NCI-H82 treated with DMSO at 0.1 percent for 48 hours (cell line): ENCODE results near the gene ZNF827.

Experiments
- DNase-seq: peaks from one replicate; lab custom pipeline; 2025; ENCODE audit not compliant: unreplicated experiment; lab: John Stamatoyannopoulos, UW

ZNF827 gene

GRCh38 chr4:145934434-145935047, 4.1 kb downstream of the ZNF827 start:
- DNase-seq = no peak

GRCh38 chr4:145933134-145933533, 5.5 kb downstream of the ZNF827 start:
- DNase-seq = no peak

DNA sequence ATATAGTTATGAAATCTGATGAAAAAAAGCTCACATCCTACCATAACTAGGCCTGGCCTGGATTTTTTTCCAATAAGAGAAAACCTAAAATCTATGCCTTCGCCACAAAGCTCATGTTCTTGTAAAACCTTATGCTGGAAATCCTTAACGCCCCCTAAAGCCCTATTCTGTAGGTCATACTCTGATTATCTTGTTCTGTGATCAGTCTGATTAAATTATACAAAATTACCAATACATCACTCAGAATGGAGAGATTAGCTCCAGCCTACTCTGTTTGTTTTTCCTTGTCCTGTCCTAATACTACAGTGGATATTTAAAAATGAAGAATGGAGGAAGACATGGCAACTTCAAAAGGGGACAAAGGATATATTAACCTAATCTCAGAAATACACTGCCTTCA, 7.2 kb downstream of the ZNF827 start:
- no peak for DNase-seq

DNA sequence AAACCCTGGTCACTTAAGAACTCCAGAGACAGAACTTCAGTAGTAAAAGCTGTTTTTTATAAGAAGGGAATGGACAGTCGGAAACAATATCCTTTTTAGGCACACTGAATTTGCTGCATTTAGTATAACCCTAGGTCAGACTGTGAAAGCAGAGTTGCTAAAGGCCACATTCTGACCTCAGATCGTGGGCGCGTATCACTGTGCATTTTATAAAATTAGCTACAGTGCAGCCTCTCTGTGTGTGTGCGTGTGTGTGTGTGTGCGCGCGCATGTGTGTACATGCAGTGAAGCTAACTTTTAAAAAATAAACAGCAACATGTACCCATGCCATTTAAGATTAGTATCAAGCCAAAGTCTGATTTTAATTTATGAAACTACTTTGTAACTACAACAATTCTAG, 8.0 kb downstream of the ZNF827 start:
- no peak for DNase-seq

- no peak for DNase-seq
Measured at GRCh38 chr4:145929415-145930178, 9.0 kb downstream of the ZNF827 start.

DNA sequence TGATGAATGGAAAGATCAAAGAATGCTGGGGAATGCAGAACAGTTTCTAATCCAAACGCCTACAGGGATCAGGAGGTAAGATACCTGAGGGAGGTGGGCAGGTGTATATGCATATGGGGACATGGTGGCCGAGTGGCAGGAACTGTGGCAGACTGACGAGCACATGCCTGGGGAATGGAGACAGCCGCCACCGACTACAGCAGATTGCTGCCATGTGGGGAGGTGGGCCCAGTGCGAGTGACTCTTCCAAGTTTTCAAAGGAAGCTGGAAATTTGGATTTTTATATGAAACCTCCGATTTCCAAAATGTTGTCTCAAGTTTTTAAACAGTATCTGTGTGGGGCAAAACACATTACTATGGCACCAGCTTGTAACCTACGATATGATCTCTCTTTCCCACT, 9.9 kb downstream of the ZNF827 start:
- DNase-seq = no peak

- DNase-seq = no peak
Measured at GRCh38 chr4:145927030-145927429, 11.6 kb downstream of the ZNF827 start.

DNA sequence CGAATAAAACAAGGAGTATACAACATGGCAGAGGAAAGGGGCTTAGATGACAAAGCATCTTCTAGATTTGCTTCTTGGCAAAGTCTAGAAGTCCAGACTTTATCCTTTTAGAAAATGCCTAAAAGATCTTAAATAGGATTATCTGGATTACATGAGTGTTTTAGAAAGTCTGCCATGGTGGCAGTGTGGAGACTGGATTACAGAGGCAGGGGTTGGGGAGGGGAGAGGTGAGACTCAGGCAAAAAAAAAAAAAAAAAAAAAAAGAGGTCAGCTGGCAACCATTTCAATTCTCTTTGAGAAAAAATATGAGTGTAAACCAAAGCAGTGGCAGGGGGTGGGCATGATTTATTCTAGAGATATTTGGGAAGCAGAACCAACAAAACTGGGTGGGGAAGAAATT, 17.4 kb downstream of the ZNF827 start:
- DNase-seq = peak; percentile 77

- DNase-seq = no peak
Measured at GRCh38 chr4:145920205-145920604, 18.4 kb downstream of the ZNF827 start.

- no peak for DNase-seq
Measured at GRCh38 chr4:145912376-145912775, 26.2 kb downstream of the ZNF827 start.

DNA sequence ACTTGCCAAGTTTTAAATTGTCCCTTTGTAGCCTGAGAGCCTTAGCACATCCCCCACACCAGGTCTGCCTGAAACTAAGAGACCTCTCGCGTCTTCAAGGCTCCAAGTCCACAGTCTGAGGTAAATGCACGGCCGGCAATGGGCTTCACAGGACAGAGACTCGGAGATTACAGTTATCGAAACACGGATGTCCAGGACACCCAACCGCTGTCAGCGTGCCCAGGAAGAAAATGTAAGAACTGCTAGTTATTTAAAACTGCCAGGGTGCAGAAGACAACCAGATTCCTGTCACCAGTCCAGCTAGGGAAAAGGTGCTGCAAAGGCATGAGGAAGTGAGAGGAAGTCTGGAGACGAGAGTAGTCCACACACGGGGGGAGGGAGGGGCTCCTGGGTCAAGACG, 28.9 kb downstream of the ZNF827 start:
- no peak for DNase-seq

GRCh38 chr4:145909281-145909715, 29.3 kb downstream of the ZNF827 start:
- no peak for DNase-seq

DNA sequence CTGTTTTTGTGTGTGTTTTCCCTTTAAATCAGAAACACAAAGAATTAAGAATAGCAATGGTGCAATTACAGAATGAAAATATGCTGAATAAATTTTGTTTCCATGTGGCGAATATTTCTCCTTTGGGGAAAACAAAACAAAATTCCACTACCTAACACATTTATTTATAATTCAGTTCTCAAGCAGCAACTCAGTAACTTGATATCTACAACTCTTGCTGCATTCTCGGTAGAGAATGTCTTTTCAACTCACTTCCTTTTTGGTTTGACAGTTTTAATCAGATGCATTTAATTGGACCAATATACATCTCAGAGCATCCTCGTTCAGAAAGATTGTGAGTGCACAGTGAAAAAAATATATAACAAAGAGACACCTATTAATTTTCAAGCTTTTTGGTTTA, 30.8 kb downstream of the ZNF827 start:
- DNase-seq = no peak

DNA sequence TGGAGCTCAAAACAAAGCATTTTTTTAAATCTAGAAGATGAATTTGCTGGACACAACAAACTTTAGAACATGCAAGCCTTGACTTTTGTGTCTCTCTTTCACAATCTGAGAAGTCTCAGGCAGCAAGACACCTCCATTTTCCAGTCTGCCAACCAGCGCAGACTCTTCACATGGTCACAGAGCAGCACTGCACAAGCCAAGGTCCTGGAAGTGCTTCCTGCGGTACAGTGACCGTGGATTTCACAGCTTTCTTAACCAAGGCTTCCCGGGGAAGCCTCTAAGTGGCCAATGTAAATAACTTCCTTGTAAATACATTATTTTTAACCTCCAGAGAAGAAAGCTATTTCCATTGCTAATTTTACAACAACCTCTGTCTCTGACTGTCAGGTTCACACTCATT, 31.2 kb downstream of the ZNF827 start:
- no peak for DNase-seq

- no peak for DNase-seq
Measured at GRCh38 chr4:145904413-145905177, 34.0 kb downstream of the ZNF827 start.

DNA sequence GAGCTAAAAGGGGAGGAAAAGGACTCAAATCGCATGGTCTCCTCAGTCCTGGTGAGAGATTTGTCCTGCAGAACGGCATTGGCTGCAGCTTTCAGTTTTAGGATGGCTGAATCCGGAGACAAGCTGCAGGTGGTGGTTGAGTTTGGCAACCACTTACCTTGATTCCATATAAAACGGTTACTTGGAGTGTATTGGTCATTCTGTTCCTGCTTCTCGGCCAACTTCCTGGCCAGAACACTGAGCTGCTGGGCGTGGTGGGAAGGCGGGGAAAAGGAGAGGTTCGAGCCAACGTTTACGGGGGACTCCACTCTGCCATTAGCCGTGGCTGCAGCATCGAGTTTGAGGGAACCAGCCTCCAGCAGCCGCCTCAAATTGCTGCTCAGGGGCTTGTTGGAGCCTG, 36.1 kb downstream of the ZNF827 start:
- no peak for DNase-seq

DNA sequence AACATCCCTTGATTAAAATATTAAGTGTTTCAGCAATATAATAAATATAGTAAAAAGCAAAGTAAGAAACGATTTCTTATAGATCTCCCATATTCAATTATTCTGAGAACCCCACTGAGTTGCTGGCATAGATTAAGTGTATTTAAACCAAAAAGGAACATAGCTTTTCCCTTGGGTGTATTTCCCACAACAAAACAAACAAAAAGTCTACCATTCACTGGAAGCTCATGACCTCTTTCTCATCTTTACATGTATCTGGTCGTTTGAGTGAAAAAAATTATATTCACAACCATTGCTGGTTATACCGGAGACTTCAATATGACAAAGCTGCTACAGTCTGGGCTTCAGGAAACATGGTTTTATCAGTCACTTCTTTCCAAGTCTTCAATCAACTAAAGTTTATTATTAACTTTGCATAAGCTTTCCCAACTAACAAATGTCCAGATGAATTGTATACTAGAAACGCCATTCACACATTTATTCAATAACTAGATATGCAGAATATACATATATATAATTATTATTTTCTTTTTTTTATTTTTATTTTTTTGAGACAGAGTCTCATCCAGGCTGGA, 38.6 kb downstream of the ZNF827 start:
- no peak for DNase-seq

- no peak for DNase-seq
Measured at GRCh38 chr4:145898926-145899531, 39.6 kb downstream of the ZNF827 start.

DNA sequence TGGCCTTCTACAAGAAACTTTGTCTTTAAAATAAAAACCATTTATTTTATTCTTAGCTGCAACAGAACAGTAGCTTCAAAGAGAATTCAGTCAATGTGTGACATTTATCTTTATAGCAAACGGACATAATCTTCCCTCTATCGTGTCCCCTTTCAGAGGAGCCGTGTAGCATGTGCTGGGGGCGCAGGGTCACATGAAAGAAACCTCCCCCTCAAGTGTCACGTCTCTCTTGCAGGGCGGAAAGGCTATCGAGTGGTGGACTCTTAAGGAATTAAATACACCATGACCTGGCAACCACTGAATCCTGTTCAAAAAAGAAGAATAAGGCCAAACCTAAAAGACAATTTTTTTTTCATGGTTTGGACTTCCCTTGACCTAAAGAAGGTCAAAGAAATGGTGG, 40.2 kb downstream of the ZNF827 start:
- DNase-seq = no peak

DNA sequence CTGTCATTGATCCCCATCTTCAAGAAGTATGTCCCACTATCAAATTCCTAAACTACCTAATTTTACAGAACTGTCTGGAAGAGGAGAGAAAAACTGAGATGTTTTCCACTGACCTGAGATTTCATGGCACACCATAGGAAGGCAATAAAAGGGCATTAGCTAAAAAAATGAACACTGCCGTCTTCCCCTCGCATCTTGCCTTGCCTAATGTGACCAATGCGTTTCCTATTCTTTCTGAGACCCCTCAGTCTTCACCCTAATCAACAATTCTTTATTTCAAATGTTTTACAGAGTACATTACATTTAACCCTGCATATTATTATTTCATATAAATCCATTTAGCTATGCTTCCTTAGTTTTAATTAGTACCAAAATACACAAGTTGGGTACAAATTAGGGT, 43.6 kb downstream of the ZNF827 start:
- no peak for DNase-seq

DNA sequence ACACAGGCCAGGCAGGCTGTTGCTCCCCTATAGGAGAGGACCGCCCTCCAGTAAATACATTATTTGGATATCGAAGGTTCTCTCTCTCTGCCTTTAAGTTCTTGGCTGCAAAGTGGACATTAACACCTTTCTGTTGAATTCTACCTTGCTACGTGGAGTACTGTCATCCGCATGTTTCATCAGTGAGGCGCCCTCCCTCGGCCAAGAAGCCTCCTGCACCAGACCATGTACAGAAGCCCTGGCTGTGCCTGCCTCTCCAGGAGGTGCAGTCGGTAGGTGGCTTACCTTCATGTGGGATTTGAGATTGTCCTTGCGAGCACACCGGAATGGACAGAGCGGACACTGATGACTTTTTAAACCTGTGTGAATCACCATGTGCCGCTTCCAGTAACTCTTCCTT, 46.7 kb downstream of the ZNF827 start:
- no peak for DNase-seq
